Limb (tissue), 2 donors: Measurements from ENCODE around the gene MRPL40.

Source experiments
- DNase-seq, 2 donors: peaks; one replicate each; pipeline ENCODE4 v3.0.0-alpha.2; 2016; ENCODE audit errors: extremely low spot score in 2 of 2

The MRPL40 gene

GRCh38 chr22:19480789-19481188, 48.4 kb downstream of the MRPL40 start:
- no peak for DNase-seq

GRCh38 chr22:19482297-19482696, 50.0 kb downstream of the MRPL40 start:
- no peak for DNase-seq

- no peak for DNase-seq
These were observed 51.3 kb downstream of the MRPL40 start for GRCh38 chr22:19483481-19484244.
